GM19023 (cell line): ENCODE results near the gene OPHN1.
"Not testable (repeated sequence)": the region's sequence is repeated elsewhere in the genome, so short reads cannot be mapped to it uniquely, and the experiment has no call there.

ENCODE experiments used
- ATAC-seq: cut with Tn5 transposase; IDR thresholded peaks from one replicate; pipeline ENCODE4 v1.9.1; 2021; ENCODE audit warnings: mild to moderate bottlenecking, moderate library complexity; ENCODE audit not compliant: unreplicated experiment

Gene OPHN1

GRCh38 chrX:68083510-68083909 is 349.8 kb downstream of the OPHN1 start:
- ATAC-seq, result no peak

GRCh38 chrX:68079961-68080360 is 353.3 kb downstream of the OPHN1 start:
- no peak for ATAC-seq

DNA sequence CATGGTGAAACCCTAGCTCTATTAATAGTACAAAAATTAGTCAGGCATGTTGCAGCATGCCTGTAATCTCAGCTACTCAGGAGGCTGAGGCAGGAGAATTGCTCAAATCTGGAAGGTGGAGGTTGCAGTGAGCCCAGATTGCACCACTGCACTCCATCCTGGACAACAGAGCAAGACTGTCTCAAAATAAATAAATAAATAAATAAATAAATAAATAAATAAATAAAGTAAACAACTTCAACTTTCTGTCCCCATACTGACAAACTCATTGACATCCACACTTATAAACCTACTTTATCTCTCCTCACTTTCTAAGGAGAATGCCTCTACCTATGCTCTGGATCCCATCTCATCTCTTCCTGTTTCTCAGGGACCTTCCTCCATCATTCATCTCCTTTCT is 354.5 kb downstream of the OPHN1 start:
- ATAC-seq, result not testable (repeated sequence)

GRCh38 chrX:68077378-68077777 is 355.9 kb downstream of the OPHN1 start:
- no peak for ATAC-seq

- no peak for ATAC-seq
Measured at GRCh38 chrX:68072041-68072440, 361.3 kb downstream of the OPHN1 start.

DNA sequence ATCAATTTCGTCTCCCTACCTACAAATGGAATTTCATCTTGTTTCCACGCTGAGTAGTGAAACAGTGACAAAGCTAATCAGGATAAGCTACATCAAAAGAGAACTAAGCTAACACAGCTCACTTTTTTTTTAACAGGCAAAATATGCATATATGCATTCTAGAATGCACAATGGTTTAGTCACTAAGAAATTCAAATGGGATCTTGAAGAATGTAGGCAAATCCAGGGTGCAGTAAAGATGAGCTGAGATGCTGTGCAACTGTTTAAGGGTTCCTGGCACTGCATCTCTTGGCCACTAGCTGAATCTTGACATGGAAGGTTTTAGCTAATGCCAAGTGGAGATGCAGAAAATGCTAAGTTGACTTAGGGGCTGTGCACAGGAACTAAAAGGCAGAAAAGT is 363.2 kb downstream of the OPHN1 start:
- ATAC-seq, result not testable (repeated sequence)

- no peak for ATAC-seq
Measured at GRCh38 chrX:68061206-68061535, 372.1 kb downstream of the OPHN1 start.

GRCh38 chrX:68060506-68061205 is 372.6 kb downstream of the OPHN1 start:
- ATAC-seq, result no peak

GRCh38 chrX:68059469-68059868 is 373.8 kb downstream of the OPHN1 start:
- no peak for ATAC-seq

DNA sequence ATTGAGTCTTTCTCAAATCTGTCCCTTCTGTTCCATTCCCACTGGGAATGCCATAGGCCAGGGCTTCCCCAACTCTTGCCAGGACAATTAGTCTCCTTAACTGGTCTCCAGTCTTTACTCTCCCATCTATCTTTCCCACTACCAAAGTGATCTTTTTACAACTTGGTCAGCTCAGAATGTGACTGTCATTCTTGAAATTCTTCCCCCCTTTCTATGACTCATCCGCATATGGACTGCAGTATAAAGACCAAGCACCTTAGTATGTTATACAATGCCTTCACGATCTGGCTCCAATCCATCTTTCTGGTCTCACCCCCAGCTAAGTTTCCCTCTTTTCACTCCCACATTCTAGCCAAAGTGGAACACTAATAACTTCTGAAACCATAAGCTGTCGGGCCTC is 383.8 kb downstream of the OPHN1 start:
- no peak for ATAC-seq

DNA sequence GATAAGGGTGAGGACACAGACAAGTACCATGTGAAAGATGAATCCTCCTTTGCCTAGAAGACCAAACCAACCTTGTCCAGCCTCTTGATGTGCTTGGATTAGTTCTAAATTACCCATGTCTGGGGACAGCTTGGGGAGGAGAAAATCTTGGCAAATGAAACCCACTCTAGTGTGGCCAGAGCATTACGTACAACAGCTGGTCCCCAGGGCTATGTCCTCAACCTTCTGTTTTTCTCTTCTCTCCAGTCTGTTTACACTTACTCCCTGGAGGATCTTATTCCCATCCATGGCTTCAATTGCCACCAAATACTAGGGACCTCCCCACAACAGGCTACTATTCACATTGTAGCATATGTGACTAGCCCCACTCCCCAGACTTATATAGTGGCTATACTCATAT is 384.5 kb downstream of the OPHN1 start:
- no peak for ATAC-seq

GRCh38 chrX:68045008-68045577 is 388.2 kb downstream of the OPHN1 start:
- no peak for ATAC-seq

DNA sequence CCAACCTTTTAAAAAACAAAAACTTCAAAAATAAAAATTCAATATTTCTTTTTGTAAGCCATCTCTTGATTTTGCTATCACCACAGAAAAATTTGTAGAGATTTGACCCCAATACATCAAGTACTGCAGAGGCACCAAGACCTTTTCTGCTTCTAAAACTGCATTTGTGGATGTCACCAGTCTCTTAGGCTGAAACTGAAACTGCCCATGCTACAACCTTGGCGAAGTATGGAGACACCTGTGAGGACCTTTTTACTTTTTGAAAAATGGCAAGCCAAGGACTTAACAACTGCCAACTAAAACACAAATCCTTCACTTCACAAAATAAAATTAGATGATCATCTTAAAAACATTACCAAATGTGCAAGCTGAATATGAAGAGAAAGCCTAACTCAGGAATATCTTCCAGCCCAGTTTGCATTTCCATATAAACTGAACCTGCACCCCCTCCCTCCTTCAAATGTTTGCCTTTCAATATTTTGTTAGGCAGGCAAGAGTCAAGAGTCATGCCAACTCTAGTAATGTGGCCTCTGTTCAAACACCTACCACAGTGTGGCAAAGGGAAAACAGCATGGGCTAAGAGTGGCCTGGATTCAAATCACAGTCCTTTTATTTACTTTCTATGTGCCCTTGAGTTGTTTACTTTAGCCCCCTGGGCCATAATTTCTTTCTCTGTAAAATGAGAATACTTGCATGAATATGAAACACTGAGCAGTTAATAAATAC is 389.4 kb downstream of the OPHN1 start:
- ATAC-seq, result no peak

DNA sequence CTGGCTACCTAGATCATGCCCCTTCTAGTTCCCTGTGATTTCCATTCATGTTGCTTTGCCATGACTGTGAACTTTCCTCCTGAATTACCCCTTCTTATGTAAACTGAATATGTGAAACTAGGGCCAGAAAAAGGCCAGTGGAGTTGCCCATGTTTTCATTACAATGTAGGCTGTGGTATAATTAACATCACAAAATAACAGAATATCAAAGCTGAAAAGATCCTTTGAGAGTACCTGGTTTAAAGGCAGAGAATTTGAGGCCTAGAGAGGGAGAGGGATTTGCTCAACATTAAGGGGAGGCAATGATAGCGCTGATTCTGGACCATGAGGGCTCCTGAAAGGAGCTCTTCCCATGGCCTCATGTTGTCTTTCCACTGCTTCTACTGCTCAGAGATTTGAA is 392.2 kb downstream of the OPHN1 start:
- ATAC-seq, result no peak

DNA sequence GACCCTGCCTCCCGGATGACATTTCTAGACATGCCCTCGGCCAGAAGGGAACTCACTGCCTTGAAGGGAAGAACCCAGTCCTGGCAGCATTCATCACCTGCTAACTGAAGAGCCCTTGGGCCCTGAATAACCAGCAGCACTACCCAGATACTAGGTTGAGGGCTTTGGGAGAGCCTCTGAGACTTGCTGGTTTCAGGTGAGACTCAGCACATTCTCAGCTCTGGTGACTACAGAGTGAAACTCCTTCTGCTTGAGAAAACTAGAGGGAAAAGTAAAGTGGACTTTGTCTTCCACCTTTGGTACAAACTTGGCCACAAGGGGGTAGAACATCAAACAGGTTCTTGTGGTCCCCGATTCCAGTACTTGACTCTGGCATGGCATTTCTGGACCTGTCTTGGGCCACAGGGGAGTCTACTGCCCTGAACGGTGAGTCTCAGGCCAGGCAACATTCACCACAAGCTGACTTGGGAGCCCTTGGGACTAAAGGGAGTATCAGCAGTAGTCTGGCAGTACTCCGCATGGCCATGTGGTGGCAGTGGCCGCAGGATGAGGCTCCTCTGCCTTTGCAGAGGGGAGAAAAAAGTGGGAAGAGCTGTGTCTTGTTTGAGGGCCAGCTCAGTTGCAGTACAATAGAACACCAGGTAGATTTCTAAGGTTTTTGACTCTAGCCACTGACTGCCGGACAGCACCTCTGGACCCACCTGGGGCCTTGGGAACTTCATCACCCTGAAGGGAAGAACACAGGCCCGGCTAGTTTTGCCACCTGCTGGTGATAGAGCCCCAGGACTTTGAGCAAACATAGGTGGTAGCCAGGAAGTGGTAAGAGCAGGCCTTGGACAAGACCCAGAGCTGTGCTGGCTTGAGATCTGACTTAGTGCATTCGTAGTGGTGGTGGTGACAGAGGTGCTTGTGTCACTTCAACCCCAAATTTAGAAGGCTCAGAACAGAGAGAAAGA is 414.8 kb downstream of the OPHN1 start:
- no peak for ATAC-seq

GRCh38 chrX:67998540-67998939 is 434.8 kb downstream of the OPHN1 start:
- ATAC-seq, result no peak
